Measurements from ENCODE around the gene CEP83. TPM values are rescaled to one million over a fixed set of nuclear protein-coding genes. Genes with fewer than 3 reads are reported as not detected.

CEP83 gene
- total RNA-seq, 1 experiment from 2014 or later = 19.2 TPM

DNA sequence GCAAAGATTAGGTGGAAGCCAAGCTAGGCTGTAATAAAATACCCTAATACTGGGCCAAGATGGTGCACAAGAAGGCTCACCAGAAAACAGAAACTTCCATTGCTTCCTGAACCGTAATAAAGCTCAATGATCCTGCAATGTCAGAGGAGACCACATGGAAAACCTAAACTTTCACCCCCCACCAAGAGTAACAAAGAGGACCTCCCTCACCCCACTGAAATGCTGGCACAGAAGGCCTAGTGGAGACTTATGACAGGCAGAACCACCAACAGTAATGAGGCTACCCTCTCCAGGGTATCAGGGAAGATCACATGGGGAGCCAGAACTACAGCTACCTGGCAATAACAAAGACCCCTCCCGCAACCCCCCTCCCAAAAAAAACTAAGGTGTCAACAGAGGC is 43.1 kb downstream of the CEP83 start (continued):
- TF ChIP-seq, protein P1, sequence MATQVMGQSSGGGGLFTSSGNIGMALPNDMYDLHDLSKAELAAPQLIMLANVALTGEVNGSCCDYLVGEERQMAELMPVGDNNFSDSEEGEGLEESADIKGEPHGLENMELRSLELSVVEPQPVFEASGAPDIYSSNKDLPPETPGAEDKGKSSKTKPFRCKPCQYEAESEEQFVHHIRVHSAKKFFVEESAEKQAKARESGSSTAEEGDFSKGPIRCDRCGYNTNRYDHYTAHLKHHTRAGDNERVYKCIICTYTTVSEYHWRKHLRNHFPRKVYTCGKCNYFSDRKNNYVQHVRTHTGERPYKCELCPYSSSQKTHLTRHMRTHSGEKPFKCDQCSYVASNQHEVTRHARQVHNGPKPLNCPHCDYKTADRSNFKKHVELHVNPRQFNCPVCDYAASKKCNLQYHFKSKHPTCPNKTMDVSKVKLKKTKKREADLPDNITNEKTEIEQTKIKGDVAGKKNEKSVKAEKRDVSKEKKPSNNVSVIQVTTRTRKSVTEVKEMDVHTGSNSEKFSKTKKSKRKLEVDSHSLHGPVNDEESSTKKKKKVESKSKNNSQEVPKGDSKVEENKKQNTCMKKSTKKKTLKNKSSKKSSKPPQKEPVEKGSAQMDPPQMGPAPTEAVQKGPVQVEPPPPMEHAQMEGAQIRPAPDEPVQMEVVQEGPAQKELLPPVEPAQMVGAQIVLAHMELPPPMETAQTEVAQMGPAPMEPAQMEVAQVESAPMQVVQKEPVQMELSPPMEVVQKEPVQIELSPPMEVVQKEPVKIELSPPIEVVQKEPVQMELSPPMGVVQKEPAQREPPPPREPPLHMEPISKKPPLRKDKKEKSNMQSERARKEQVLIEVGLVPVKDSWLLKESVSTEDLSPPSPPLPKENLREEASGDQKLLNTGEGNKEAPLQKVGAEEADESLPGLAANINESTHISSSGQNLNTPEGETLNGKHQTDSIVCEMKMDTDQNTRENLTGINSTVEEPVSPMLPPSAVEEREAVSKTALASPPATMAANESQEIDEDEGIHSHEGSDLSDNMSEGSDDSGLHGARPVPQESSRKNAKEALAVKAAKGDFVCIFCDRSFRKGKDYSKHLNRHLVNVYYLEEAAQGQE (IDR thresholded peaks at IDR 0.05; ENCODE audit: low read depth) = no peak

DNA sequence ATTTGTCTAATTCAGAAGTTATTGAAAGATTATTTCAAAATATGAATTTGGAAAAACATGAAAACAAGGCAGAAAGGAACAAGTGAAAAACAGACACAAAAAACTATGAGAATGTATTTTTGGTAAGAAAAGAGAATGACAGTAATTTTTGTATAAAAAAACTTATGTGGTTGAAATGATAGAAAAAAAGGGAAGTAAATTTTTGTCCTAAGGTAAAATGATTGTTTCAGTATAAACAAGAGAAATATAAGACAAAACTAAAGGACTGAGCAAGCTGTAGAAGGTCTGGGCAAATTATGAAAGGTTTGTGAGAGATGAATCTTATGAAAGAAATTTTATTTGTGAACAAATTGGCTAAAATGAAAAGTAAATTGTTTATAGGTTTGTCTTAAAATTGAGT is 44.6 kb downstream of the CEP83 start:
- no peak for TF ChIP-seq ELF1 (IDR thresholded peaks at IDR 0.05; ENCODE audit: borderline replicate concordance, low read depth)
- no peak for TF ChIP-seq FOSL1 (IDR thresholded peaks at IDR 0.05; ENCODE audit: low read depth)
- TF ChIP-seq EZH2 (IDR thresholded peaks at IDR 0.05) = no peak
- TF ChIP-seq EGR1 (IDR thresholded peaks at IDR 0.05; ENCODE audit: low read depth) = no peak
- TF ChIP-seq TCF7L2 (IDR thresholded peaks at IDR 0.05; ENCODE audit: borderline replicate concordance, extremely low read depth, insufficient read depth, insufficient read length) = no peak
- no peak for TF ChIP-seq CBX3 (IDR thresholded peaks at IDR 0.05; ENCODE audit: low read depth)
- TF ChIP-seq, protein P1 (IDR thresholded peaks at IDR 0.05; ENCODE audit: low read depth) = no peak
- TF ChIP-seq SP1 (IDR thresholded peaks at IDR 0.05; ENCODE audit: low read depth) = no peak
- TF ChIP-seq CEBPB (IDR thresholded peaks at IDR 0.05; ENCODE audit: low read depth) = no peak
- Histone ChIP-seq H4K20me1 (ENCODE audit: insufficient read depth) (no peaks in the 10 kb centered on the region), H3K9me3 (ENCODE audit: control insufficient read depth in 1 of 2, insufficient read depth in 1 of 2, low read depth in 1 of 2, low read length in 2 of 2) (no peaks in the 10 kb centered on the region; a peak in 1 of 4 replicates), H3K4me2 (ENCODE audit: low read length) (no peak overlapping the region), H3K9me2 (ENCODE audit: insufficient read depth) (no peaks in the 10 kb centered on the region), H3K4me1 (ENCODE audit: control insufficient read depth in 1 of 2, insufficient read depth in 2 of 2, low read length in 2 of 2) (no peaks in the 10 kb centered on the region), H3K27ac (ENCODE audit: low read depth, low read length) (no peak overlapping the region), H2AFZ (ENCODE audit: low read depth, low read length, poor library complexity, severe bottlenecking) (no peak overlapping the region), H3K4me3 (replicated peaks in 1 of 2; ENCODE audit: low read depth in 1 of 2, low read length in 2 of 2) (no peak overlapping the region), H3K27me3 (ENCODE audit: insufficient read depth, low read length) (no peaks in the 10 kb centered on the region), H3K79me2 (ENCODE audit: insufficient read depth, low read length) (peaks cover 35% of the 10 kb centered on the region), H3K9ac (ENCODE audit: low read length) (no peak overlapping the region), H3K36me3 (ENCODE audit: control insufficient read depth in 1 of 2, insufficient read depth in 2 of 2, low read length in 2 of 2) (no peaks in the 10 kb centered on the region)
- POLR2A ChIA-PET = no interaction called here
- intact Hi-C loops (cut with micrococcal nuclease) = no loop called here
- BruUV-seq (replicated peaks) = no TSS peak
- ATAC-seq (no peak), DNase-seq (ENCODE audit: low read depth, low spot score) (no peak)
- CTCF ChIA-PET = no interaction called here
- RAD21 ChIA-PET (ENCODE audit: low non-redundant PET in 1 of 2, low total read pairs in 2 of 2, uncharacterized antibody in 2 of 2, unreplicated experiment in 2 of 2) = no interaction called here

All from HCT116 (cell line).